Panc1 (cell line): ENCODE data around the gene PROK1. TPM values are rescaled to one million over a fixed set of nuclear protein-coding genes. Genes with fewer than 3 reads are reported as not detected.

Experiments
- ATAC-seq: fragments of 200-7000 bp; cut with Tn5 transposase; 2 replicates; pipeline ENCODE4 v1.9.1; 2020; ENCODE audit warnings: mild to moderate bottlenecking, moderate library complexity
- BruUV-seq: library from RNA; stranded (reverse); fragments of 400-500 nt; replicated peaks from 2 replicates; lab custom pipeline; 2021; lab: Mats Ljungman, UMichigan
- CTCF ChIA-PET: fragments of 300-600 bp; sonication (Branson Sonifier 250); formaldehyde crosslinking; loops from one replicate; lab custom pipeline; 2022; ENCODE audit warnings: antibody characterized with exemption; lab: Charles Lee
- POLR2A ChIA-PET: fragments of 300-600 bp; sonication (Branson Sonifier 250); formaldehyde crosslinking; loops from one replicate; lab custom pipeline; 2022; ENCODE audit warnings: antibody characterized with exemption; lab: Charles Lee
- DNase-seq: peaks from one replicate; pipeline ENCODE4 v3.0.0-alpha.2; 2010; ENCODE audit warnings: low read depth, low spot score
- H3K27ac ChIP-seq: 2 replicates; pipeline ENCODE4 v1.5.1; 2011; ENCODE audit warnings: mild to moderate bottlenecking, low read length, inconsistent platforms
- H3K27me3 ChIP-seq: fragments of 200-500 bp; sonication (Bioruptor generic); 2 replicates; pipeline ENCODE4 v1.6.0; 2014; ENCODE audit warnings: low read length, inconsistent platforms; ENCODE audit not compliant: control insufficient read depth, insufficient read depth
- H3K36me3 ChIP-seq: fragments of 200-500 bp; sonication (Bioruptor generic); 2 replicates; pipeline ENCODE4 v1.5.1; 2014; ENCODE audit warnings: inconsistent platforms, mild to moderate bottlenecking, low read length, moderate library complexity; ENCODE audit not compliant: control insufficient read depth, insufficient read depth
- H3K4me1 ChIP-seq: 2 replicates; pipeline ENCODE4 v1.5.1; 2011; ENCODE audit warnings: inconsistent platforms, mild to moderate bottlenecking, low read length, moderate library complexity; ENCODE audit not compliant: control insufficient read depth, insufficient read depth
- H3K4me3 ChIP-seq, 2 experiments: 2 replicates each; pipeline ENCODE4 v1.5.1; 2011 to 2012; ENCODE audit warnings: low read depth in 2 of 2, low read length in 2 of 2, mild to moderate bottlenecking in 2 of 2, inconsistent platforms in 1 of 2, moderate library complexity in 1 of 2
- H3K9me3 ChIP-seq: fragments of 200-500 bp; sonication (Bioruptor generic); 2 replicates; pipeline ENCODE4 v1.5.1; 2014; ENCODE audit warnings: low read depth, mild to moderate bottlenecking, inconsistent platforms, low read length, moderate library complexity; ENCODE audit not compliant: control insufficient read depth, insufficient read depth
- CTCF ChIP-seq: fragments of 450-650 bp; IDR thresholded peaks from 2 replicates; pipeline ENCODE4 v1.5.1; 2017; ENCODE audit warnings: mild to moderate bottlenecking
- POLR2AphosphoS5 ChIP-seq: IDR thresholded peaks from 2 replicates; pipeline ENCODE4 v1.6.1; 2012; ENCODE audit warnings: mild to moderate bottlenecking, low read depth, low read length, moderate library complexity
- REST ChIP-seq, 2 experiments: IDR thresholded peaks; 2 replicates each; pipeline ENCODE4 v1.6.1; 2011 to 2012; ENCODE audit warnings: low read depth in 2 of 2, control low read depth in 1 of 2, low read length in 1 of 2, mild to moderate bottlenecking in 1 of 2, moderate library complexity in 1 of 2; ENCODE audit not compliant: insufficient read depth in 1 of 2
- SIN3A ChIP-seq: IDR thresholded peaks from 2 replicates; pipeline ENCODE4 v1.6.1; 2012; ENCODE audit warnings: low read depth, mild to moderate bottlenecking, low read length, moderate library complexity, borderline replicate concordance; ENCODE audit not compliant: insufficient read depth
- TCF7L2 ChIP-seq: IDR thresholded peaks from 2 replicates; pipeline ENCODE4 v1.6.1; 2011; ENCODE audit warnings: mild to moderate bottlenecking, low read depth, low read length, inconsistent platforms
- in situ Hi-C: cut with HindIII; loops from 2 replicates; pipeline ENCODE4 v1.10.0; 2016; ENCODE audit warnings: low sequenced_read_pairs, low pct_unique_long_range_greater_than_20kb
- intact Hi-C: fragments of 100-400 bp; cut with micrococcal nuclease; formaldehyde crosslinking; loops from one replicate; pipeline ENCODE4 v1.10.0; 2022; ENCODE audit not compliant: unreplicated experiment
- total RNA-seq: library from RNA; stranded (reverse); gene quantifications from one replicate; pipeline ENCODE4 v1.2.1, GENCODE V29; 2021; ENCODE audit not compliant: unreplicated experiment

The PROK1 gene
- total RNA-seq, 1 experiment from 2014 or later: not detected

GRCh38 chr1:110472546-110472945 is 21.6 kb downstream of the PROK1 start:
- ChIA-PET CTCF (no interaction called here), POLR2A (no interaction called here)
- no peak overlapping the region for H3K27ac ChIP-seq
- intact Hi-C loops: no loop called here
- DNase-seq (no peak), ATAC-seq (no peak)
- H3K9me3 ChIP-seq: no peaks in the 10 kb centered on the region
- in situ Hi-C loops: no loop called here
- H3K36me3 ChIP-seq: no peaks in the 10 kb centered on the region
- no peak overlapping the region for H3K4me3 ChIP-seq
- BruUV-seq: no TSS peak
- no peaks in the 10 kb centered on the region for H3K27me3 ChIP-seq
- H3K4me1 ChIP-seq: peaks cover 6% of the 10 kb centered on the region; the same call in 1 of the 2 replicates
- TF ChIP-seq POLR2AphosphoS5 (no peak), CTCF (no peak), REST (IDR thresholded peaks at IDR 0.05; ENCODE audit: insufficient read depth in 1 of 2, low read depth in 2 of 2, low read length in 1 of 2) (no peak), SIN3A (no peak), TCF7L2 (no peak)

GRCh38 chr1:110474444-110474843 is 23.5 kb downstream of the PROK1 start:
- peaks cover 6% of the 10 kb centered on the region; the same call in 1 of the 2 replicates for H3K4me1 ChIP-seq
- in situ Hi-C loops (no loop called here), intact Hi-C loops (no loop called here)
- DNase-seq: no peak
- ATAC-seq: no peak
- POLR2A ChIA-PET: no interaction called here
- H3K36me3 ChIP-seq: no peaks in the 10 kb centered on the region
- TF ChIP-seq REST (IDR thresholded peaks at IDR 0.05; ENCODE audit: insufficient read depth in 1 of 2, low read depth in 2 of 2, low read length in 1 of 2): no peak
- no peak for TF ChIP-seq POLR2AphosphoS5
- no peak for TF ChIP-seq TCF7L2
- no peak for TF ChIP-seq SIN3A
- no peak for TF ChIP-seq CTCF
- H3K4me3 ChIP-seq: no peak overlapping the region
- H3K9me3 ChIP-seq: no peaks in the 10 kb centered on the region
- BruUV-seq: no TSS peak
- CTCF ChIA-PET: no interaction called here
- H3K27me3 ChIP-seq: no peaks in the 10 kb centered on the region
- H3K27ac ChIP-seq: no peak overlapping the region
